Neural progenitor cell (in vitro differentiated cells): ENCODE measurements around the gene CPT1B. TPM values are rescaled to one million over a fixed set of nuclear protein-coding genes. Genes with fewer than 3 reads are reported as not detected.

Experiments used
- DNase-seq: peaks from one replicate; pipeline ENCODE4 v3.0.0-alpha.2; 2016; ENCODE audit warnings: low spot score
- H2AFZ ChIP-seq: fragments of 200-600 bp; sonication (generic); replicated peaks from 2 replicates; pipeline ENCODE4 v1.6.1; 2016; ENCODE audit warnings: antibody characterized with exemption
- H3F3A ChIP-seq: fragments of 200-600 bp; sonication (generic); 2 replicates; pipeline ENCODE4 v1.6.1; 2016; ENCODE audit warnings: antibody characterized with exemption, low read depth
- H3K27ac ChIP-seq: fragments of 200-600 bp; sonication (generic); 2 replicates; pipeline ENCODE4 v1.5.1; 2016; ENCODE audit warnings: mild to moderate bottlenecking
- H3K27me3 ChIP-seq: fragments of 200-600 bp; sonication (generic); 2 replicates; pipeline ENCODE4 v1.6.1; 2016; ENCODE audit warnings: mild to moderate bottlenecking, moderate library complexity
- H3K36me3 ChIP-seq: fragments of 200-600 bp; sonication (generic); 2 replicates; pipeline ENCODE4 v1.5.1; 2016
- H3K4me1 ChIP-seq: fragments of 200-600 bp; sonication (generic); 2 replicates; pipeline ENCODE4 v1.6.1; 2016; ENCODE audit warnings: mixed run types
- H3K4me2 ChIP-seq: fragments of 200-600 bp; sonication (generic); 2 replicates; pipeline ENCODE4 v1.6.1; 2016
- H3K4me3 ChIP-seq: fragments of 200-600 bp; sonication (generic); 2 replicates; pipeline ENCODE4 v1.5.1; 2016
- H3K79me2 ChIP-seq: fragments of 200-600 bp; sonication (generic); 2 replicates; pipeline ENCODE4 v1.6.1; 2016; ENCODE audit warnings: low read depth
- H3K9ac ChIP-seq: fragments of 200-600 bp; sonication (generic); 2 replicates; pipeline ENCODE4 v1.6.1; 2016
- H3K9me3 ChIP-seq: fragments of 200-600 bp; sonication (generic); 2 replicates; pipeline ENCODE4 v1.5.1; 2016; ENCODE audit warnings: low read depth
- H4K20me1 ChIP-seq: fragments of 200-600 bp; sonication (generic); 2 replicates; pipeline ENCODE4 v1.6.1; 2016; ENCODE audit warnings: low read depth
- H3K27ac Mint-ChIP-seq: 3 replicates; pipeline ENCODE4 v1.8.0; 2021; ENCODE audit warnings: mixed read lengths
- H3K27me3 Mint-ChIP-seq: 2 replicates; pipeline ENCODE4 v1.8.0; 2022; ENCODE audit warnings: low read depth, mild to moderate bottlenecking, inconsistent platforms, moderate library complexity, mixed read lengths; ENCODE audit not compliant: insufficient read depth
- H3K36me3 Mint-ChIP-seq: 3 replicates; pipeline ENCODE4 v1.8.0; 2021; ENCODE audit warnings: mixed read lengths
- H3K4me1 Mint-ChIP-seq: 3 replicates; pipeline ENCODE4 v1.8.0; 2021; ENCODE audit warnings: mixed read lengths
- H3K4me3 Mint-ChIP-seq: 3 replicates; pipeline ENCODE4 v1.8.0; 2021; ENCODE audit warnings: mild to moderate bottlenecking, moderate library complexity, mixed read lengths
- H3K9me3 Mint-ChIP-seq: 3 replicates; pipeline ENCODE4 v1.8.0; 2020; ENCODE audit warnings: mixed read lengths
- EZH2 ChIP-seq: fragments of 200-600 bp; sonication (generic); IDR thresholded peaks from 2 replicates; pipeline ENCODE4 v1.6.1; 2017; ENCODE audit warnings: antibody characterized with exemption, mild to moderate bottlenecking, moderate library complexity
- EZH2phosphoT487 ChIP-seq: fragments of 200-600 bp; sonication (generic); IDR thresholded peaks from 2 replicates; pipeline ENCODE4 v1.6.1; 2017; ENCODE audit warnings: antibody characterized with exemption
- total RNA-seq: library from RNA; depleted of rRNA; stranded (reverse); fragments of >200 nt; gene quantifications from 2 replicates; pipeline ENCODE4 v1.2.3, GENCODE V29; 2015; ENCODE audit warnings: low replicate concordance
- TF ChIP-seq, protein P1 (sequence below): fragments of 200-600 bp; sonication (generic); IDR thresholded peaks from 2 replicates; pipeline ENCODE4 v1.5.1; 2017; ENCODE audit warnings: antibody characterized with exemption, mild to moderate bottlenecking

Gene CPT1B
- total RNA-seq, 1 donor from 2014 or later: 33.9 TPM

DNA sequence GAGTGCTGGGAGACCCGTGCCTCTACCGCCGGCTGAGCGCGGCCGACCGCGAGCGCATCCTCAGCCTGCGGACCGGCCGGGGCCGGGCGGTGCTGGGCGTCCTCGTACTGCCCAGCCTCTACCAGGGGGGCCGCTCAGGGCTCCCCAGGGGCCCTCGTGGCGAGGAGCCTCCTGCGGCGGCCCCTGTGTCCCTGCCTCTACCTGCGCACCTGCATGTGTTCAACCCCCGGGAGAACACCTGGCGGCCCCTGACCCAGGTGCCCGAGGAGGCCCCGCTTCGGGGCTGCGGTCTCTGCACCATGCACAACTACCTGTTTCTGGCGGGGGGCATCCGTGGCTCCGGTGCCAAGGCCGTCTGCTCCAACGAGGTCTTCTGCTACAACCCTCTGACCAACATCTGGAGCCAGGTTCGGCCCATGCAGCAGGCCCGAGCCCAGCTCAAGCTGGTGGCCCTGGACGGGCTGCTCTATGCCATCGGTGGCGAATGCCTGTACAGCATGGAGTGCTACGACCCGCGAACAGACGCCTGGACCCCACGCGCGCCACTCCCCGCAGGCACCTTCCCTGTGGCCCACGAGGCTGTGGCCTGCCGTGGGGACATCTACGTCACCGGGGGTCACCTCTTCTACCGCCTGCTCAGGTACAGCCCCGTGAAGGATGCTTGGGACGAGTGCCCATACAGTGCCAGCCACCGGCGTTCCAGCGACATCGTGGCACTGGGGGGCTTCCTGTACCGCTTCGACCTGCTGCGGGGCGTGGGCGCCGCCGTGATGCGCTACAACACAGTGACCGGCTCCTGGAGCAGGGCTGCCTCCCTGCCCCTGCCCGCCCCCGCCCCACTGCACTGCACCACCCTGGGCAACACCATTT lies 29.1 kb downstream of the CPT1B start:
- peaks cover 6% of the 10 kb centered on the region for H3F3A ChIP-seq
- no peaks in the 10 kb centered on the region for H3K79me2 ChIP-seq
- no peak overlapping the region for H3K27ac ChIP-seq
- Mint-ChIP-seq H3K4me3 (no peak overlapping the region), H3K27me3 (peaks cover 8% of the 10 kb centered on the region), H3K27ac (no peak overlapping the region), H3K36me3 (no peaks in the 10 kb centered on the region), H3K4me1 (no peaks in the 10 kb centered on the region), H3K9me3 (no peaks in the 10 kb centered on the region)
- no peaks in the 10 kb centered on the region for H3K4me1 ChIP-seq
- H3K9ac ChIP-seq: no peak overlapping the region
- H4K20me1 ChIP-seq: no peaks in the 10 kb centered on the region
- H3K27me3 ChIP-seq: peaks cover 18% of the 10 kb centered on the region
- no peaks in the 10 kb centered on the region for H3K9me3 ChIP-seq
- TF ChIP-seq EZH2: no peak
- no peak for TF ChIP-seq EZH2phosphoT487
- TF ChIP-seq, protein P1, sequence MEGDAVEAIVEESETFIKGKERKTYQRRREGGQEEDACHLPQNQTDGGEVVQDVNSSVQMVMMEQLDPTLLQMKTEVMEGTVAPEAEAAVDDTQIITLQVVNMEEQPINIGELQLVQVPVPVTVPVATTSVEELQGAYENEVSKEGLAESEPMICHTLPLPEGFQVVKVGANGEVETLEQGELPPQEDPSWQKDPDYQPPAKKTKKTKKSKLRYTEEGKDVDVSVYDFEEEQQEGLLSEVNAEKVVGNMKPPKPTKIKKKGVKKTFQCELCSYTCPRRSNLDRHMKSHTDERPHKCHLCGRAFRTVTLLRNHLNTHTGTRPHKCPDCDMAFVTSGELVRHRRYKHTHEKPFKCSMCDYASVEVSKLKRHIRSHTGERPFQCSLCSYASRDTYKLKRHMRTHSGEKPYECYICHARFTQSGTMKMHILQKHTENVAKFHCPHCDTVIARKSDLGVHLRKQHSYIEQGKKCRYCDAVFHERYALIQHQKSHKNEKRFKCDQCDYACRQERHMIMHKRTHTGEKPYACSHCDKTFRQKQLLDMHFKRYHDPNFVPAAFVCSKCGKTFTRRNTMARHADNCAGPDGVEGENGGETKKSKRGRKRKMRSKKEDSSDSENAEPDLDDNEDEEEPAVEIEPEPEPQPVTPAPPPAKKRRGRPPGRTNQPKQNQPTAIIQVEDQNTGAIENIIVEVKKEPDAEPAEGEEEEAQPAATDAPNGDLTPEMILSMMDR: no peak
- no peak overlapping the region for H2AFZ ChIP-seq
- no peak for DNase-seq
- no peaks in the 10 kb centered on the region for H3K36me3 ChIP-seq
- no peak overlapping the region for H3K4me3 ChIP-seq
- H3K4me2 ChIP-seq: no peak overlapping the region

GRCh38 chr22:50548040-50548920 lies 29.9 kb downstream of the CPT1B start:
- TF ChIP-seq, protein P1: no peak
- TF ChIP-seq EZH2 (no peak), EZH2phosphoT487 (no peak)
- Mint-ChIP-seq H3K36me3 (no peaks in the 10 kb centered on the region), H3K27ac (no peak overlapping the region), H3K27me3 (peaks cover 9% of the 10 kb centered on the region), H3K4me1 (no peaks in the 10 kb centered on the region), H3K4me3 (no peak overlapping the region), H3K9me3 (no peaks in the 10 kb centered on the region)
- peaks cover 6% of the 10 kb centered on the region for H3F3A ChIP-seq
- no peak overlapping the region for H2AFZ ChIP-seq
- no peaks in the 10 kb centered on the region for H4K20me1 ChIP-seq
- H3K27me3 ChIP-seq: peaks cover 27% of the 10 kb centered on the region
- no peaks in the 10 kb centered on the region for H3K4me1 ChIP-seq
- H3K9ac ChIP-seq: no peak overlapping the region
- DNase-seq: no peak
- no peak overlapping the region for H3K27ac ChIP-seq
- H3K36me3 ChIP-seq: no peaks in the 10 kb centered on the region
- no peak overlapping the region for H3K4me2 ChIP-seq
- no peaks in the 10 kb centered on the region for H3K79me2 ChIP-seq
- no peak overlapping the region for H3K4me3 ChIP-seq
- H3K9me3 ChIP-seq: no peaks in the 10 kb centered on the region

DNA sequence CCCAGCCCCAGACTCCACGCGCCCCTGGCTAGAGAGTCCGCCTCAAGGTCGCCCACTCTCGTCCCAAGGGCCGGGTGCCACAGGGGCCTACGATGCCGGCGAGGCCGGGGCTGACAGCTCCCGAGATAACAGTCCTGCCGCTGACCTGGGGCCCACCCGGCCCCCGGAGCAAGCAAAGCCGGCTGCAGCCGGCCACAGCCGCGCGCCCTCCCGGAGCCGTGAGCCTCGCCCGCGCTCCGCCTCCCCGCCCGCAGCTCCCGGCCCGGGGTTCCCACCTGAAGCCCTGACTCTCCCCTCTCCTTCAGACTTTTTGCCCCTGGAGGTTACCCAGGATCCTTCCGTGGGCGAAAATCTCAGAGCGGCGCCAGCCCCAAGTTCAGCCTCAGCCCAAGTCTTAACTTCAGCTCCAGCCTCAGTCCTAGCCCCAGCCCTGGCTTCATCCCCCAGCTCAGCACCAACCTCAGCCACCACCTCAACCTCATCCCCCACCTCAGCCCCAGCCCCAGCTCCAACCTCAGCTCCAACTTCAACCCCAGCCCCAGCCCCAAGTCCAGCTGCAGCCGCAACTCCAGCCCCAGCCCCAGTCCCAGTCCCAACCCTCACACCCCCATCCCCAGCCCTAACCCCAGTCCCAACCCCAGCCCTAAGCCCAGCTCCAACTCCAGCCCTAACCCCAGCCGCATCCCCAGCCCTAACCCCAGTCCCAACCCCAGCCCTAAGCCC lies 30.8 kb downstream of the CPT1B start:
- Mint-ChIP-seq H3K36me3 (no peaks in the 10 kb centered on the region), H3K4me1 (no peaks in the 10 kb centered on the region), H3K4me3 (no peak overlapping the region), H3K27ac (no peak overlapping the region), H3K27me3 (peaks cover 12% of the 10 kb centered on the region), H3K9me3 (no peaks in the 10 kb centered on the region)
- Histone ChIP-seq H3K79me2 (no peaks in the 10 kb centered on the region), H2AFZ (no peak overlapping the region), H3K4me3 (no peak overlapping the region), H3K27ac (no peak overlapping the region), H3K9ac (no peak overlapping the region), H3K4me1 (no peaks in the 10 kb centered on the region), H3K9me3 (no peaks in the 10 kb centered on the region), H3K4me2 (no peak overlapping the region), H3K36me3 (no peaks in the 10 kb centered on the region), H4K20me1 (no peaks in the 10 kb centered on the region), H3K27me3 (peaks cover 34% of the 10 kb centered on the region), H3F3A (peaks cover 6% of the 10 kb centered on the region)
- no peak for DNase-seq
- TF ChIP-seq EZH2 (no peak), EZH2phosphoT487 (no peak)
- TF ChIP-seq, protein P1: no peak
